Bronchial epithelial cell (primary cell): Measurements from ENCODE around the gene FUBP3. TPM values are rescaled to one million over a fixed set of nuclear protein-coding genes. Genes with fewer than 3 reads are reported as not detected.

Experiments
- DNase-seq: peaks from one replicate; pipeline ENCODE4 v3.0.0-alpha.2; 2010; ENCODE audit warnings: low read depth
- FAIRE-seq: peaks from 2 replicates; lab custom pipeline; 2011; peaks lifted over from hg19 to GRCh38; lab: Jason Lieb, UNC
- H3K27me3 ChIP-seq: 2 replicates; pipeline ENCODE4 v1.5.1; 2011; ENCODE audit warnings: low read length; ENCODE audit not compliant: control insufficient read depth, insufficient read depth
- H3K36me3 ChIP-seq: 2 replicates; pipeline ENCODE4 v1.5.1; 2011; ENCODE audit warnings: low read length; ENCODE audit not compliant: control insufficient read depth, insufficient read depth
- H3K4me3 ChIP-seq: 2 replicates; pipeline ENCODE4 v1.5.1; 2011; ENCODE audit warnings: mild to moderate bottlenecking, low read depth, low read length, control low read depth
- CTCF ChIP-seq: IDR thresholded peaks from 2 replicates; pipeline ENCODE4 v1.5.1; 2011; ENCODE audit warnings: mild to moderate bottlenecking, moderate library complexity, low read length, control low read depth, inconsistent platforms; ENCODE audit not compliant: insufficient read depth, severe bottlenecking
- total RNA-seq: library from RNA; depleted of rRNA; stranded (reverse); fragments of >200 nt; gene quantifications from 2 replicates; pipeline ENCODE4 v1.2.1, GENCODE V29; 2014

The FUBP3 gene
- total RNA-seq, 1 donor from 2014 or later: 45.8 TPM

- DNase-seq (no peak), FAIRE-seq (no peak)
- H3K36me3 ChIP-seq: peaks cover 3% of the 10 kb centered on the region
- no peaks in the 10 kb centered on the region for H3K27me3 ChIP-seq
- H3K4me3 ChIP-seq: no peak overlapping the region
- no peak for TF ChIP-seq CTCF
Observed at GRCh38 chr9:130589754-130590153, 10.4 kb downstream of the FUBP3 start.

- Histone ChIP-seq H3K27me3 (no peaks in the 10 kb centered on the region), H3K4me3 (no peak overlapping the region), H3K36me3 (peaks cover 4% of the 10 kb centered on the region)
- no peak for FAIRE-seq
- no peak for DNase-seq
- TF ChIP-seq CTCF: no peak
Observed at GRCh38 chr9:130590305-130590704, 10.9 kb downstream of the FUBP3 start.

- no peak for TF ChIP-seq CTCF
- peaks cover 7% of the 10 kb centered on the region for H3K36me3 ChIP-seq
- FAIRE-seq (no peak), DNase-seq (no peak)
- no peaks in the 10 kb centered on the region for H3K27me3 ChIP-seq
- H3K4me3 ChIP-seq: no peak overlapping the region
Observed at GRCh38 chr9:130593020-130593419, 13.6 kb downstream of the FUBP3 start.

GRCh38 chr9:130597228-130597627 lies 17.9 kb downstream of the FUBP3 start:
- no peak for TF ChIP-seq CTCF
- FAIRE-seq: no peak
- peaks cover 14% of the 10 kb centered on the region for H3K36me3 ChIP-seq

GRCh38 chr9:130598188-130598587 lies 18.8 kb downstream of the FUBP3 start:
- no peak for TF ChIP-seq CTCF
- Histone ChIP-seq H3K27me3 (no peaks in the 10 kb centered on the region), H3K36me3 (peaks cover 16% of the 10 kb centered on the region), H3K4me3 (no peak overlapping the region)
- DNase-seq (no peak), FAIRE-seq (no peak)

More at GRCh38 chr9:130597228-130597627, 17.9 kb downstream of the FUBP3 start:
- Histone ChIP-seq H3K4me3 (no peak overlapping the region), H3K27me3 (no peaks in the 10 kb centered on the region)
- no peak for DNase-seq

GRCh38 chr9:130599625-130600024 lies 20.2 kb downstream of the FUBP3 start:
- no peak overlapping the region for H3K4me3 ChIP-seq
- H3K27me3 ChIP-seq: no peaks in the 10 kb centered on the region
- no peak for TF ChIP-seq CTCF
- DNase-seq: no peak
- FAIRE-seq: no peak
- peaks cover 16% of the 10 kb centered on the region for H3K36me3 ChIP-seq
